Measurements from ENCODE around the gene METTL17. TPM values are rescaled to one million over a fixed set of nuclear protein-coding genes. Genes with fewer than 3 reads are reported as not detected.
A peak's percentile ranks its signal among the peaks of the same experiment; 100 is the strongest.

METTL17 gene
- total and polyA plus RNA-seq, 2 donors (not counting 1 experiment from before 2014, with no cell fraction given), result 28.4 to 47.7 TPM

- no peaks in the 10 kb centered on the region for H3K79me2 ChIP-seq (ENCODE audit: control insufficient read depth, insufficient read depth, low read length)
- no peak for DNase-seq (ENCODE audit: low read depth in 2 of 2)
- H4K20me1 ChIP-seq (ENCODE audit: control insufficient read depth, extremely low read depth, insufficient read depth, low read length), result no peaks in the 10 kb centered on the region
- no peaks in the 10 kb centered on the region for H3K9me3 ChIP-seq (ENCODE audit: control insufficient read depth, insufficient read depth, low read depth, low read length)
- no peak overlapping the region for H2AFZ ChIP-seq (ENCODE audit: low read length)
- no peaks in the 10 kb centered on the region for H3K36me3 ChIP-seq (ENCODE audit: control insufficient read depth, insufficient read depth, low read length)
- no peak overlapping the region for H3K9ac ChIP-seq (ENCODE audit: insufficient read depth, low read length)
- H3K4me2 ChIP-seq (ENCODE audit: extremely low read depth, insufficient read depth, low read length), result no peak overlapping the region
- H3K27ac ChIP-seq (ENCODE audit: insufficient read depth, low read length), result no peak overlapping the region
- H3K4me3 ChIP-seq (replicated peaks in 1 of 4; ENCODE audit: control extremely low read depth in 1 of 4, insufficient read depth in 1 of 4, low read depth in 3 of 4, low read length in 4 of 4), result no peak overlapping the region
- H3K4me1 ChIP-seq (ENCODE audit: control insufficient read depth, extremely low read depth, insufficient read depth, low read length), result no peaks in the 10 kb centered on the region
- TF ChIP-seq CTCF (conservative IDR thresholded peaks at IDR 0.05 in 1 of 2, IDR thresholded peaks at IDR 0.05 in 1 of 2; ENCODE audit: low read depth in 1 of 2, low read length in 2 of 2) (no peak), EZH2 (IDR thresholded peaks at IDR 0.05; ENCODE audit: low read length, missing control alignments) (no peak)
- peaks cover 32% of the 10 kb centered on the region for H3K27me3 ChIP-seq (ENCODE audit: control insufficient read depth, insufficient read depth, low read length)
These were observed 29.0 kb downstream of the METTL17 start for GRCh38 chr14:21018781-21019180.

GRCh38 chr14:21019366-21019765 is 29.6 kb downstream of the METTL17 start:
- H3K4me1 ChIP-seq (ENCODE audit: control insufficient read depth, extremely low read depth, insufficient read depth, low read length), result no peaks in the 10 kb centered on the region

GRCh38 chr14:21020977-21021545 is 31.3 kb downstream of the METTL17 start:
- no peak overlapping the region for H2AFZ ChIP-seq (ENCODE audit: low read length)
- H3K4me2 ChIP-seq (ENCODE audit: extremely low read depth, insufficient read depth, low read length), result no peak overlapping the region
- no peak for DNase-seq (ENCODE audit: low read depth in 2 of 2)
- no peaks in the 10 kb centered on the region for H4K20me1 ChIP-seq (ENCODE audit: control insufficient read depth, extremely low read depth, insufficient read depth, low read length)
- no peak overlapping the region for H3K27ac ChIP-seq (ENCODE audit: insufficient read depth, low read length)
- no peak overlapping the region for H3K9ac ChIP-seq (ENCODE audit: insufficient read depth, low read length)
- H3K36me3 ChIP-seq (ENCODE audit: control insufficient read depth, insufficient read depth, low read length), result no peaks in the 10 kb centered on the region
- TF ChIP-seq CTCF (conservative IDR thresholded peaks at IDR 0.05 in 1 of 2, IDR thresholded peaks at IDR 0.05 in 1 of 2; ENCODE audit: low read depth in 1 of 2, low read length in 2 of 2) (no peak), EZH2 (IDR thresholded peaks at IDR 0.05; ENCODE audit: low read length, missing control alignments) (no peak)
- peaks cover 48% of the 10 kb centered on the region for H3K27me3 ChIP-seq (ENCODE audit: control insufficient read depth, insufficient read depth, low read length)
- no peaks in the 10 kb centered on the region for H3K4me1 ChIP-seq (ENCODE audit: control insufficient read depth, extremely low read depth, insufficient read depth, low read length)
- no peaks in the 10 kb centered on the region for H3K9me3 ChIP-seq (ENCODE audit: control insufficient read depth, insufficient read depth, low read depth, low read length)
- H3K4me3 ChIP-seq (replicated peaks in 1 of 4; ENCODE audit: control extremely low read depth in 1 of 4, insufficient read depth in 1 of 4, low read depth in 3 of 4, low read length in 4 of 4), result no peak overlapping the region
- H3K79me2 ChIP-seq (ENCODE audit: control insufficient read depth, insufficient read depth, low read length), result no peaks in the 10 kb centered on the region

More at GRCh38 chr14:21019366-21019765, 29.6 kb downstream of the METTL17 start:
- Histone ChIP-seq H3K4me2 (ENCODE audit: extremely low read depth, insufficient read depth, low read length) (no peak overlapping the region), H3K27me3 (ENCODE audit: control insufficient read depth, insufficient read depth, low read length) (peaks cover 38% of the 10 kb centered on the region), H4K20me1 (ENCODE audit: control insufficient read depth, extremely low read depth, insufficient read depth, low read length) (no peaks in the 10 kb centered on the region), H3K27ac (ENCODE audit: insufficient read depth, low read length) (no peak overlapping the region), H3K9ac (ENCODE audit: insufficient read depth, low read length) (no peak overlapping the region), H3K79me2 (ENCODE audit: control insufficient read depth, insufficient read depth, low read length) (no peaks in the 10 kb centered on the region), H3K4me3 (replicated peaks in 1 of 4; ENCODE audit: control extremely low read depth in 1 of 4, insufficient read depth in 1 of 4, low read depth in 3 of 4, low read length in 4 of 4) (no peak overlapping the region), H2AFZ (ENCODE audit: low read length) (no peak overlapping the region), H3K36me3 (ENCODE audit: control insufficient read depth, insufficient read depth, low read length) (no peaks in the 10 kb centered on the region), H3K9me3 (ENCODE audit: control insufficient read depth, insufficient read depth, low read depth, low read length) (no peaks in the 10 kb centered on the region)
- TF ChIP-seq CTCF (conservative IDR thresholded peaks at IDR 0.05 in 1 of 2, IDR thresholded peaks at IDR 0.05 in 1 of 2; ENCODE audit: low read depth in 1 of 2, low read length in 2 of 2) (no peak), EZH2 (IDR thresholded peaks at IDR 0.05; ENCODE audit: low read length, missing control alignments) (no peak)
- DNase-seq (ENCODE audit: low read depth in 2 of 2), result peak in 1 of 2 donors; percentile 18

Measured in fibroblast of lung (primary cell).